ENCODE measurements around the gene IVD. TPM values are rescaled to one million over a fixed set of nuclear protein-coding genes. Genes with fewer than 3 reads are reported as not detected.

The IVD gene
- polyA plus RNA-seq, 1 donor from 2014 or later, result 28.6 TPM

DNA sequence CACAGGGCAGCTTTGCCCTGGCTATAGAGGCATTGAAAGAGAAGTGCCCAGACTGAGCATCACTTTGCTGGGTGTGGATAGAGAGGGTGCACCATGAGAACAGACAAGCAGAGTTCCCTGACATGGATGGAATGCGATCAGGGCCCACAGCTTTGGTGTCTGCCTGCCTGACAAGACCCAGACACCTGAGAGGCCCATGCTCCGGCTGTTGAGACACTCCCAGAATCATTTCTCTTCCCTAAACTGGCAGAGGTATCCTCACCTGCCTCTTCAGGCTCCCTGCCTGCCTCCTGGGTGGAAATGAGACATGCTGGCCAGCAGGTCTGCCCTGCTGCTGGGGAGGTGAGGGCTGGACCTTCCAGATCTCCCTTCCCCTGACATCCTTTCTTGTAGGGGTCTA, 54.8 kb downstream of the IVD start:
- H4K20me1 ChIP-seq (ENCODE audit: insufficient read depth), result no peaks in the 10 kb centered on the region
- no peaks in the 10 kb centered on the region for H3K36me3 ChIP-seq (ENCODE audit: insufficient read depth, low read length)
- no peak overlapping the region for H3K4me3 ChIP-seq (ENCODE audit: low read length)
- no peak overlapping the region for H3K4me2 ChIP-seq (ENCODE audit: low read length)
- H3K9me2 ChIP-seq (ENCODE audit: insufficient read depth, low read length), result no peaks in the 10 kb centered on the region
- TF ChIP-seq RAD21 (conservative IDR thresholded peaks at IDR 0.05), result no peak
- no peak for TF ChIP-seq MXI1 (conservative IDR thresholded peaks at IDR 0.05; ENCODE audit: poor library complexity, severe bottlenecking)
- TF ChIP-seq REST (IDR thresholded peaks at IDR 0.05; ENCODE audit: borderline replicate concordance), result no peak
- no peak for TF ChIP-seq EZH2 (IDR thresholded peaks at IDR 0.05; ENCODE audit: borderline replicate concordance, insufficient read depth, low read length, poor library complexity, severe bottlenecking)
- no peak for TF ChIP-seq TAF1 (IDR thresholded peaks at IDR 0.05; ENCODE audit: low read depth)
- no peak for TF ChIP-seq POLR2AphosphoS5 (IDR thresholded peaks at IDR 0.05)
- no peak for TF ChIP-seq CTCF (IDR thresholded peaks at IDR 0.05; ENCODE audit: poor library complexity, severe bottlenecking)
- no peak for TF ChIP-seq SMC3 (conservative IDR thresholded peaks at IDR 0.05; ENCODE audit: poor library complexity)
- TF ChIP-seq EP300 (conservative IDR thresholded peaks at IDR 0.05; ENCODE audit: poor library complexity, severe bottlenecking), result no peak
- H3K27me3 ChIP-seq (ENCODE audit: insufficient read depth, low read depth, low read length), result no peaks in the 10 kb centered on the region
- H3K79me2 ChIP-seq (replicated peaks; ENCODE audit: insufficient read depth, low read length), result no peaks in the 10 kb centered on the region
- no peaks in the 10 kb centered on the region for H3K9me3 ChIP-seq (ENCODE audit: low read length)
- no peak overlapping the region for H2AFZ ChIP-seq (ENCODE audit: low read depth, low read length)
- H3K9ac ChIP-seq (ENCODE audit: low read length), result no peak overlapping the region
- no peak overlapping the region for H3K27ac ChIP-seq (ENCODE audit: low read length)
- no peaks in the 10 kb centered on the region for H3F3A ChIP-seq (ENCODE audit: insufficient read depth, low read length, poor library complexity, severe bottlenecking)

GRCh38 chr15:40461958-40462357, 56.4 kb downstream of the IVD start:
- H3K27me3 ChIP-seq (ENCODE audit: insufficient read depth, low read depth, low read length), result no peaks in the 10 kb centered on the region
- no peak overlapping the region for H3K4me2 ChIP-seq (ENCODE audit: low read length)
- H4K20me1 ChIP-seq (ENCODE audit: insufficient read depth), result no peaks in the 10 kb centered on the region
- no peak overlapping the region for H2AFZ ChIP-seq (ENCODE audit: low read depth, low read length)
- H3F3A ChIP-seq (ENCODE audit: insufficient read depth, low read length, poor library complexity, severe bottlenecking), result no peaks in the 10 kb centered on the region
- H3K36me3 ChIP-seq (ENCODE audit: insufficient read depth, low read length), result no peaks in the 10 kb centered on the region
- no peaks in the 10 kb centered on the region for H3K9me3 ChIP-seq (ENCODE audit: low read length)
- no peak overlapping the region for H3K4me3 ChIP-seq (ENCODE audit: low read length)
- no peaks in the 10 kb centered on the region for H3K79me2 ChIP-seq (replicated peaks; ENCODE audit: insufficient read depth, low read length)
- no peak overlapping the region for H3K27ac ChIP-seq (ENCODE audit: low read length)
- no peaks in the 10 kb centered on the region for H3K9me2 ChIP-seq (ENCODE audit: insufficient read depth, low read length)
- H3K9ac ChIP-seq (ENCODE audit: low read length), result no peak overlapping the region
- no peak for TF ChIP-seq RAD21 (conservative IDR thresholded peaks at IDR 0.05)
- TF ChIP-seq EZH2 (IDR thresholded peaks at IDR 0.05; ENCODE audit: borderline replicate concordance, insufficient read depth, low read length, poor library complexity, severe bottlenecking), result no peak
- TF ChIP-seq POLR2AphosphoS5 (IDR thresholded peaks at IDR 0.05), result no peak
- TF ChIP-seq REST (IDR thresholded peaks at IDR 0.05; ENCODE audit: borderline replicate concordance), result no peak
- TF ChIP-seq CTCF (IDR thresholded peaks at IDR 0.05; ENCODE audit: poor library complexity, severe bottlenecking), result no peak
- TF ChIP-seq SMC3 (conservative IDR thresholded peaks at IDR 0.05; ENCODE audit: poor library complexity), result no peak

Data from neural cell (in vitro differentiated cells).